Activated T-helper 17 cell treated with anti-CD3 and anti-CD28 coated beads, Interleukin-2, amount 50 U/mL, for 72 hours (primary cell): ENCODE data around the gene USP25. TPM values are rescaled to one million over a fixed set of nuclear protein-coding genes. Genes with fewer than 3 reads are reported as not detected.

Experiments used
- ATAC-seq: fragments of 150-1000 bp; cut with Tn5 transposase; replicated peaks from 2 replicates; pipeline ENCODE4 v1.10.0; 2021; ENCODE audit warnings: mild to moderate bottlenecking, moderate library complexity
- H3K27ac Mint-ChIP-seq: one replicate; pipeline ENCODE4 v1.8.0; 2022; ENCODE audit warnings: mixed read lengths
- H3K27me3 Mint-ChIP-seq: one replicate; pipeline ENCODE4 v1.8.0; 2022; ENCODE audit warnings: mixed read lengths
- H3K36me3 Mint-ChIP-seq: one replicate; pipeline ENCODE4 v1.8.0; 2022; ENCODE audit warnings: low read depth, mild to moderate bottlenecking, mixed read lengths
- H3K4me1 Mint-ChIP-seq: one replicate; pipeline ENCODE4 v1.8.0; 2022; ENCODE audit warnings: mixed read lengths
- H3K4me3 Mint-ChIP-seq: one replicate; pipeline ENCODE4 v1.8.0; 2022; ENCODE audit warnings: mild to moderate bottlenecking, mixed read lengths
- H3K9me3 Mint-ChIP-seq: one replicate; pipeline ENCODE4 v1.8.0; 2022; ENCODE audit warnings: mixed read lengths
- total RNA-seq, 2 donors: library from RNA; stranded (reverse); gene quantifications; one replicate each; pipeline ENCODE4 v1.2.3, GENCODE V29; 2022

USP25 gene
- total RNA-seq, 2 donors from 2014 or later: 21.3 to 35.3 TPM

GRCh38 chr21:15764878-15765277, 35.1 kb downstream of the USP25 start:
- Mint-ChIP-seq H3K36me3 (peaks cover 58% of the 10 kb centered on the region), H3K27ac (no peak overlapping the region), H3K4me1 (peaks cover 44% of the 10 kb centered on the region), H3K27me3 (no peaks in the 10 kb centered on the region), H3K4me3 (no peak overlapping the region), H3K9me3 (peaks cover 6% of the 10 kb centered on the region)
- no peak for ATAC-seq

- Mint-ChIP-seq H3K36me3 (peaks cover 73% of the 10 kb centered on the region), H3K9me3 (peaks cover 2% of the 10 kb centered on the region), H3K27me3 (no peaks in the 10 kb centered on the region), H3K27ac (no peak overlapping the region), H3K4me3 (no peak overlapping the region), H3K4me1 (peaks cover 39% of the 10 kb centered on the region)
- no peak for ATAC-seq
Observed at GRCh38 chr21:15766952-15767603, 37.3 kb downstream of the USP25 start.

- Mint-ChIP-seq H3K27me3 (no peaks in the 10 kb centered on the region), H3K36me3 (peaks cover 80% of the 10 kb centered on the region), H3K4me1 (peaks cover 29% of the 10 kb centered on the region), H3K4me3 (no peak overlapping the region), H3K9me3 (no peaks in the 10 kb centered on the region), H3K27ac (peak overlapping the region; percentile 23)
- no peak for ATAC-seq
Observed at GRCh38 chr21:15768045-15768601, 38.3 kb downstream of the USP25 start.

- peak overlapping the region; percentile 23 for H3K27ac Mint-ChIP-seq
- H3K4me1 Mint-ChIP-seq: peaks cover 29% of the 10 kb centered on the region
- no peaks in the 10 kb centered on the region for H3K27me3 Mint-ChIP-seq
- no peak overlapping the region for H3K4me3 Mint-ChIP-seq
- H3K9me3 Mint-ChIP-seq: no peaks in the 10 kb centered on the region
- no peak for ATAC-seq
- H3K36me3 Mint-ChIP-seq: peaks cover 84% of the 10 kb centered on the region
Observed at GRCh38 chr21:15768853-15769252, 39.1 kb downstream of the USP25 start.

- no peak overlapping the region for H3K27ac Mint-ChIP-seq
- H3K36me3 Mint-ChIP-seq: peaks cover 75% of the 10 kb centered on the region
- H3K4me3 Mint-ChIP-seq: no peak overlapping the region
- peaks cover 36% of the 10 kb centered on the region for H3K4me1 Mint-ChIP-seq
- H3K9me3 Mint-ChIP-seq: no peaks in the 10 kb centered on the region
- H3K27me3 Mint-ChIP-seq: no peaks in the 10 kb centered on the region
- ATAC-seq: no peak
Observed at GRCh38 chr21:15771311-15771710, 41.5 kb downstream of the USP25 start.

- no peak for ATAC-seq
- Mint-ChIP-seq H3K4me1 (peaks cover 29% of the 10 kb centered on the region), H3K4me3 (no peak overlapping the region), H3K27ac (no peak overlapping the region), H3K9me3 (no peaks in the 10 kb centered on the region), H3K27me3 (no peaks in the 10 kb centered on the region), H3K36me3 (peaks cover 63% of the 10 kb centered on the region)
Observed at GRCh38 chr21:15772654-15773053, 42.9 kb downstream of the USP25 start.

- Mint-ChIP-seq H3K27ac (no peak overlapping the region), H3K36me3 (peaks cover 44% of the 10 kb centered on the region), H3K9me3 (no peaks in the 10 kb centered on the region), H3K4me1 (peaks cover 22% of the 10 kb centered on the region), H3K4me3 (no peak overlapping the region), H3K27me3 (no peaks in the 10 kb centered on the region)
- no peak for ATAC-seq
Observed at GRCh38 chr21:15774590-15774989, 44.8 kb downstream of the USP25 start.

- H3K4me1 Mint-ChIP-seq: peaks cover 20% of the 10 kb centered on the region
- no peaks in the 10 kb centered on the region for H3K9me3 Mint-ChIP-seq
- no peak for ATAC-seq
- H3K27ac Mint-ChIP-seq: no peak overlapping the region
- no peak overlapping the region for H3K4me3 Mint-ChIP-seq
- peaks cover 39% of the 10 kb centered on the region for H3K36me3 Mint-ChIP-seq
- no peaks in the 10 kb centered on the region for H3K27me3 Mint-ChIP-seq
Observed at GRCh38 chr21:15775291-15775690, 45.5 kb downstream of the USP25 start.

GRCh38 chr21:15775981-15776380, 46.2 kb downstream of the USP25 start:
- Mint-ChIP-seq H3K27ac (no peak overlapping the region), H3K27me3 (no peaks in the 10 kb centered on the region), H3K36me3 (peaks cover 40% of the 10 kb centered on the region), H3K9me3 (no peaks in the 10 kb centered on the region), H3K4me1 (peaks cover 21% of the 10 kb centered on the region), H3K4me3 (no peak overlapping the region)
- ATAC-seq: no peak

GRCh38 chr21:15776818-15777217, 47.0 kb downstream of the USP25 start:
- no peak overlapping the region for H3K4me3 Mint-ChIP-seq
- no peak for ATAC-seq

GRCh38 chr21:15781986-15782385, 52.2 kb downstream of the USP25 start:
- ATAC-seq: no peak
- H3K27ac Mint-ChIP-seq: no peak overlapping the region
- H3K9me3 Mint-ChIP-seq: peaks cover 8% of the 10 kb centered on the region
- no peak overlapping the region for H3K4me3 Mint-ChIP-seq
- peaks cover 27% of the 10 kb centered on the region for H3K4me1 Mint-ChIP-seq
- H3K27me3 Mint-ChIP-seq: no peaks in the 10 kb centered on the region
- H3K36me3 Mint-ChIP-seq: peaks cover 29% of the 10 kb centered on the region

More at GRCh38 chr21:15776818-15777217, 47.0 kb downstream of the USP25 start:
- Mint-ChIP-seq H3K36me3 (peaks cover 42% of the 10 kb centered on the region), H3K27me3 (no peaks in the 10 kb centered on the region), H3K4me1 (peaks cover 20% of the 10 kb centered on the region), H3K27ac (no peak overlapping the region), H3K9me3 (no peaks in the 10 kb centered on the region)

- H3K4me3 Mint-ChIP-seq: no peak overlapping the region
- H3K27me3 Mint-ChIP-seq: no peaks in the 10 kb centered on the region
- peaks cover 10% of the 10 kb centered on the region for H3K4me1 Mint-ChIP-seq
- H3K9me3 Mint-ChIP-seq: peaks cover 5% of the 10 kb centered on the region
- ATAC-seq: no peak
- peaks cover 10% of the 10 kb centered on the region for H3K36me3 Mint-ChIP-seq
- no peak overlapping the region for H3K27ac Mint-ChIP-seq
Observed at GRCh38 chr21:15788847-15789523, 59.2 kb downstream of the USP25 start.

GRCh38 chr21:15793109-15793508, 63.3 kb downstream of the USP25 start:
- peaks cover 27% of the 10 kb centered on the region for H3K36me3 Mint-ChIP-seq
- no peak for ATAC-seq
- no peaks in the 10 kb centered on the region for H3K27me3 Mint-ChIP-seq
- H3K4me1 Mint-ChIP-seq: peaks cover 28% of the 10 kb centered on the region
- no peak overlapping the region for H3K27ac Mint-ChIP-seq
- H3K9me3 Mint-ChIP-seq: no peaks in the 10 kb centered on the region
- H3K4me3 Mint-ChIP-seq: no peak overlapping the region

GRCh38 chr21:15793550-15794235, 63.9 kb downstream of the USP25 start:
- H3K27me3 Mint-ChIP-seq: no peaks in the 10 kb centered on the region
- peaks cover 27% of the 10 kb centered on the region for H3K36me3 Mint-ChIP-seq
- H3K4me3 Mint-ChIP-seq: no peak overlapping the region
- H3K9me3 Mint-ChIP-seq: no peaks in the 10 kb centered on the region
- H3K4me1 Mint-ChIP-seq: peaks cover 34% of the 10 kb centered on the region
- ATAC-seq: no peak
- no peak overlapping the region for H3K27ac Mint-ChIP-seq
